ENCODE measurements around the gene GGA1. TPM values are rescaled to one million over a fixed set of nuclear protein-coding genes. Genes with fewer than 3 reads are reported as not detected.

Gene GGA1
- total RNA-seq, 1 donor from 2014 or later: 36.1 TPM

- no peak for DNase-seq (ENCODE audit: low read depth)
- no peaks in the 10 kb centered on the region for H3K27me3 ChIP-seq (ENCODE audit: control insufficient read depth, insufficient read depth, low read length)
- no peak overlapping the region for H3K4me3 ChIP-seq (ENCODE audit: low read depth, low read length)
- TF ChIP-seq CTCF (IDR thresholded peaks at IDR 0.05; ENCODE audit: insufficient read depth, low read length, severe bottlenecking): no peak
- H3K36me3 ChIP-seq (ENCODE audit: control insufficient read depth, insufficient read depth, low read length): peaks cover 20% of the 10 kb centered on the region
- FAIRE-seq: no peak
Measured at GRCh38 chr22:37627545-37627944, 18.9 kb downstream of the GGA1 start.

DNA sequence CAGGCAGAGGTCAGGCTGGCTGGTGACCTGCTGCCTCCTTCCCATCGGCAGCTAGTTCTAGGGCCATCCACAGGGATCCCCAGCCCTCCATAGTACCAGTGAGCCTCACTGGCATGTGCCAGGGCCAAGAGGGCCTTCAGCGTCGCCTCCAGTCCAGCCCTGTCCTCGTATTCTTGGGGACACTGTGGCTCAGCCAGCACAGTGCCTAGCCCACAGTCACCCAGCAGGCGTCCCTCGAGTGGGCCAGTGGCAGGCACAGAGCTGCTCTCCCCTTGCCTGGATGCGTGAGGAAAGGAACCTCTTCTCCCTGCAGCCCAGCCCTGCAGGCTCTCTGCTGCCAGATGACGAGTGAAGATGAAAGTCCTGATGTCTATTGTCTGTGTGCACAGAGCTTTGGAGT lies 20.2 kb downstream of the GGA1 start:
- no peak for FAIRE-seq

GRCh38 chr22:37629928-37630327 lies 21.3 kb downstream of the GGA1 start:
- no peaks in the 10 kb centered on the region for H3K27me3 ChIP-seq (ENCODE audit: control insufficient read depth, insufficient read depth, low read length)
- FAIRE-seq (no peak), DNase-seq (ENCODE audit: low read depth) (no peak)
- H3K36me3 ChIP-seq (ENCODE audit: control insufficient read depth, insufficient read depth, low read length): peaks cover 15% of the 10 kb centered on the region
- H3K4me3 ChIP-seq (ENCODE audit: low read depth, low read length): no peak overlapping the region
- TF ChIP-seq CTCF (IDR thresholded peaks at IDR 0.05; ENCODE audit: insufficient read depth, low read length, severe bottlenecking): no peak

More for the DNA sequence above, 20.2 kb downstream of the GGA1 start:
- H3K27me3 ChIP-seq (ENCODE audit: control insufficient read depth, insufficient read depth, low read length): no peaks in the 10 kb centered on the region
- no peak for TF ChIP-seq CTCF (IDR thresholded peaks at IDR 0.05; ENCODE audit: insufficient read depth, low read length, severe bottlenecking)
- peaks cover 17% of the 10 kb centered on the region for H3K36me3 ChIP-seq (ENCODE audit: control insufficient read depth, insufficient read depth, low read length)
- no peak overlapping the region for H3K4me3 ChIP-seq (ENCODE audit: low read depth, low read length)
- DNase-seq (ENCODE audit: low read depth): no peak

- no peak for DNase-seq (ENCODE audit: low read depth)
- Histone ChIP-seq H3K27me3 (ENCODE audit: control insufficient read depth, insufficient read depth, low read length) (no peaks in the 10 kb centered on the region), H3K36me3 (ENCODE audit: control insufficient read depth, insufficient read depth, low read length) (peaks cover 10% of the 10 kb centered on the region), H3K4me3 (ENCODE audit: low read depth, low read length) (no peak overlapping the region)
- TF ChIP-seq CTCF (IDR thresholded peaks at IDR 0.05; ENCODE audit: insufficient read depth, low read length, severe bottlenecking): no peak
- FAIRE-seq: no peak
Measured at GRCh38 chr22:37630839-37631435, 22.3 kb downstream of the GGA1 start.

DNA sequence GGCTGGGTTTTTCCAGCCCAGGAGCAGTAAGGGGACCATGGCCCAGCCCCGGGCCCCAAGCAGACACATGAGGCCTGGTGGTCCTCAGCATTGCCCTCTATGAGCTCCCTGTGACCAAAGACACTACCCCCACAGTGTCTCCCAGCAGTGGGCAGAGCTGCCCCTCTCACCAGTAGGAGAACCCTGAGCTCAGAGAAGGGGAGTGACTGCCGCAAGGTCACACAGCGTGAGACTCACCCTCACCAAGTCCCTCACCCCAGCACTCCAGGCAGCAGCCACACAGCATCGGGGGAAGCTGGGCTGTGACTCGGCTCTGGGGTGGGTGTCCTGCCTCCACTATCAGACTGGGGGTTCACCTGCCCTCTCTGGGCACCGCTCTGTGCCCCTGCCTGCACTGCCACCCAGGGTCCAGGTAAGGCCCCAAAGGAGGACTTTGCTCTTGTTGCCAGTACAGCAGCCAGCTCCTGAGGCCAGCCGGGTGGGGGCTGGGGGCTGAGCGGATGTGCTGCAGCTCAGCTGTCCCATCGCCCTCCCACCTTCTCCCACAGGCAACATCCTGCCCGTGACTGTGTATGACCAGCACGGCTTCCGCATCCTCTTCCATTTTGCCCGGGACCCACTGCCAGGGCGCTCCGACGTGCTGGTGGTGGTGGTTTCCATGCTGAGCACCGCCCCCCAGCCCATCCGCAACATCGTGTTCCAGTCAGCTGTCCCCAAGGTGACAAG lies 23.0 kb downstream of the GGA1 start:
- no peak for TF ChIP-seq CTCF (IDR thresholded peaks at IDR 0.05; ENCODE audit: insufficient read depth, low read length, severe bottlenecking)
- H3K36me3 ChIP-seq (ENCODE audit: control insufficient read depth, insufficient read depth, low read length): peaks cover 8% of the 10 kb centered on the region
- FAIRE-seq (no peak), DNase-seq (ENCODE audit: low read depth) (no peak)
- no peaks in the 10 kb centered on the region for H3K27me3 ChIP-seq (ENCODE audit: control insufficient read depth, insufficient read depth, low read length)
- H3K4me3 ChIP-seq (ENCODE audit: low read depth, low read length): no peak overlapping the region
